CD14-positive monocyte (primary cell): ENCODE data around the gene SCIN. TPM values are rescaled to one million over a fixed set of nuclear protein-coding genes. Genes with fewer than 3 reads are reported as not detected.
"Not testable (repeated sequence)": the region's sequence is repeated elsewhere in the genome, so short reads cannot be mapped to it uniquely, and the experiment has no call there.

Experiments used
- DNase-seq, 3 donors: peaks; one replicate each; pipeline ENCODE4 v3.0.0-alpha.2; 2011 to 2022
- H2AFZ ChIP-seq: 2 replicates; pipeline ENCODE4 v1.6.0; 2012; ENCODE audit warnings: mild to moderate bottlenecking, low read depth, low read length, inconsistent platforms; ENCODE audit not compliant: insufficient read depth, poor library complexity, severe bottlenecking
- H3K27ac ChIP-seq, 2 donors: 1 replicate in 1 of 2; 2 replicates in 1 of 2; pipeline ENCODE4 v1.5.1; 2012 to 2013; ENCODE audit warnings: low read length in 2 of 2, control low read depth in 1 of 2, inconsistent platforms in 1 of 2, low read depth in 1 of 2, mild to moderate bottlenecking in 1 of 2
- H3K27me3 ChIP-seq, 2 donors: one replicate each; pipeline versions ENCODE4 v1.6.0 to v1.6.1; 2011 to 2013; ENCODE audit warnings: low read length in 2 of 2; ENCODE audit not compliant: control insufficient read depth in 2 of 2, insufficient read depth in 2 of 2
- H3K36me3 ChIP-seq, 2 donors: replicated peaks in 1 of 2; 1 replicate in 1 of 2; 2 replicates in 1 of 2; pipeline versions ENCODE4 v1.5.1 to v1.6.1; 2012 to 2013; ENCODE audit warnings: low read length in 2 of 2, control low read depth in 1 of 2, inconsistent platforms in 1 of 2, mild to moderate bottlenecking in 1 of 2; ENCODE audit not compliant: insufficient read depth in 2 of 2, control insufficient read depth in 1 of 2
- H3K4me1 ChIP-seq, 2 donors: 1 replicate in 1 of 2; 2 replicates in 1 of 2; pipeline versions ENCODE4 v1.5.1 to v1.6.1; 2012 to 2013; ENCODE audit warnings: low read length in 2 of 2, control low read depth in 1 of 2, inconsistent platforms in 1 of 2, mild to moderate bottlenecking in 1 of 2, moderate library complexity in 1 of 2; ENCODE audit not compliant: insufficient read depth in 2 of 2, control insufficient read depth in 1 of 2
- H3K4me2 ChIP-seq: replicated peaks from 2 replicates; pipeline ENCODE3; 2012; ENCODE audit warnings: low read length, moderate library complexity, mild to moderate bottlenecking; ENCODE audit not compliant: poor library complexity, severe bottlenecking; ENCODE audit errors: extremely low read depth
- H3K4me3 ChIP-seq, 3 experiments: fragments of 200-600 bp in 1 of 3; sonication (generic) in 1 of 3; replicated peaks in 1 of 3; 1 replicate in 2 of 3; 2 replicates in 1 of 3; pipeline ENCODE4 v1.5.1; 2011 to 2013; ENCODE audit warnings: low read length in 3 of 3, mild to moderate bottlenecking in 3 of 3, control low read depth in 2 of 3, low read depth in 2 of 3, inconsistent platforms in 1 of 3, moderate library complexity in 1 of 3
- H3K79me2 ChIP-seq: 2 replicates; pipeline ENCODE4 v1.6.0; 2012; ENCODE audit warnings: mild to moderate bottlenecking, control low read depth, inconsistent platforms, low read length, moderate library complexity; ENCODE audit not compliant: insufficient read depth
- H3K9ac ChIP-seq: 2 replicates; pipeline ENCODE4 v1.6.0; 2017; ENCODE audit warnings: low read length, mild to moderate bottlenecking; ENCODE audit not compliant: insufficient read depth, poor library complexity, severe bottlenecking
- H3K9me3 ChIP-seq, 2 donors: replicated peaks in 1 of 2; 1 replicate in 1 of 2; 2 replicates in 1 of 2; pipeline versions ENCODE4 v1.5.1 to v1.6.1; 2012 to 2013; ENCODE audit warnings: low read length in 2 of 2, control low read depth in 1 of 2; ENCODE audit not compliant: control insufficient read depth in 1 of 2, insufficient read depth in 1 of 2
- H4K20me1 ChIP-seq: 2 replicates; pipeline ENCODE4 v1.6.0; 2012; ENCODE audit warnings: mild to moderate bottlenecking, low read length, control low read depth, moderate library complexity; ENCODE audit not compliant: insufficient read depth
- H3K27ac Mint-ChIP-seq, 7 donors: one replicate each; pipeline ENCODE4 v1.8.0; 2020; ENCODE audit warnings: mild to moderate bottlenecking in 7 of 7, mixed read lengths in 7 of 7, moderate library complexity in 6 of 7, inconsistent platforms in 2 of 7
- H3K27me3 Mint-ChIP-seq, 3 donors: one replicate each; pipeline ENCODE4 v1.8.0; 2021 to 2022; ENCODE audit warnings: low read depth in 3 of 3, mild to moderate bottlenecking in 3 of 3, mixed read lengths in 3 of 3, moderate library complexity in 3 of 3, inconsistent platforms in 1 of 3
- H3K36me3 Mint-ChIP-seq, 2 donors: one replicate each; pipeline ENCODE4 v1.8.0; 2020; ENCODE audit warnings: mixed read lengths in 2 of 2, inconsistent platforms in 1 of 2, mild to moderate bottlenecking in 1 of 2
- H3K4me1 Mint-ChIP-seq: one replicate; pipeline ENCODE4 v1.8.0; 2020; ENCODE audit warnings: mild to moderate bottlenecking, mixed read lengths
- H3K4me3 Mint-ChIP-seq, 2 donors: one replicate each; pipeline ENCODE4 v1.8.0; 2020; ENCODE audit warnings: mild to moderate bottlenecking in 2 of 2, mixed read lengths in 2 of 2, moderate library complexity in 1 of 2
- H3K9me3 Mint-ChIP-seq, 7 donors: one replicate each; pipeline ENCODE4 v1.8.0; 2020 to 2022; ENCODE audit warnings: mixed read lengths in 7 of 7, mild to moderate bottlenecking in 6 of 7, moderate library complexity in 6 of 7, inconsistent platforms in 2 of 7
- CTCF ChIP-seq: fragments of 200-600 bp; IDR thresholded peaks from one replicate; pipeline ENCODE4 v1.8.0; 2022; ENCODE audit warnings: antibody characterized with exemption, mild to moderate bottlenecking
- WGBS: methylation state at CpG from one replicate; pipeline ENCODE4 v1.1.5; 2013; ENCODE audit warnings: missing lambda C conversion rate; ENCODE audit not compliant: insufficient coverage; 5-methylcytosine and 5-hydroxymethylcytosine counted together
- intact Hi-C, 2 donors: fragments of 100-400 bp; cut with micrococcal nuclease; formaldehyde crosslinking; loops; one replicate each; pipeline versions ENCODE4 v1.15.0 to v1.15.1; 2023
- polyA plus RNA-seq, 3 donors: library from polyadenylated mRNA; depleted of rRNA in 1 of 3; unstranded in 2 of 3; stranded (reverse) in 1 of 3; fragments of 300-500 nt in 2 of 3; fragments of >200 nt in 1 of 3; fragmentation: Illumina TruSeq in 2 of 3; gene quantifications; 1 replicate in 2 of 3; 2 replicates in 1 of 3; pipeline ENCODE4 v1.2.3, GENCODE V29; 2012 to 2021

The SCIN gene
- polyA plus RNA-seq, 3 donors: 0.08 TPM; not detected in 2

GRCh38 chr7:12689451-12689850, 118.9 kb downstream of the SCIN start:
- Mint-ChIP-seq H3K27ac (no peak overlapping the region), H3K36me3 (peaks cover 9% of the 10 kb centered on the region in 2 donors), H3K4me1 (peaks cover 35% of the 10 kb centered on the region), H3K9me3 (peaks cover 0 to 3% (median 0%) of the 10 kb centered on the region in 7 donors), H3K27me3 (peaks cover 0 to 5% (median 1%) of the 10 kb centered on the region in 3 donors), H3K4me3 (no peak overlapping the region)
- Histone ChIP-seq H3K27ac (no peak overlapping the region), H3K79me2 (peaks cover 20% of the 10 kb centered on the region), H3K27me3 (no peaks in the 10 kb centered on the region), H3K4me3 (no peak overlapping the region), H3K4me2 (no peak overlapping the region), H2AFZ (no peak overlapping the region), H3K36me3 (no peaks in the 10 kb centered on the region), H3K9me3 (no peaks in the 10 kb centered on the region), H3K4me1 (peaks cover 13 to 23% of the 10 kb centered on the region in 2 donors), H3K9ac (no peak overlapping the region), H4K20me1 (no peaks in the 10 kb centered on the region)
- intact Hi-C loops: loop anchor here (5.0 to 10.0 kb wide), 3 partner anchors 52 to 195 kb away; no protein-coding TSS in a partner anchor
- WGBS: no CpG with 5 or more reads among the region's 2 CpGs
- no peak for TF ChIP-seq CTCF
- DNase-seq: no peak

GRCh38 chr7:12690041-12690878, 119.7 kb downstream of the SCIN start:
- H3K27ac Mint-ChIP-seq: no peak overlapping the region

GRCh38 chr7:12691388-12691787, 120.9 kb downstream of the SCIN start:
- H3K36me3 ChIP-seq, H4K20me1 ChIP-seq, H3K4me2 ChIP-seq, H3K36me3 Mint-ChIP-seq, DNase-seq, H3K4me3 ChIP-seq, H3K27me3 ChIP-seq, H3K27ac Mint-ChIP-seq, H3K27me3 Mint-ChIP-seq, H3K27ac ChIP-seq, intact Hi-C loops, H2AFZ ChIP-seq, H3K9ac ChIP-seq, H3K9me3 Mint-ChIP-seq, H3K9me3 ChIP-seq, H3K4me3 Mint-ChIP-seq: not testable (repeated sequence)
- H3K79me2 ChIP-seq: peaks cover 20% of the 10 kb centered on the region
- H3K4me1 Mint-ChIP-seq: peaks cover 24% of the 10 kb centered on the region
- peaks cover 7 to 12% of the 10 kb centered on the region in 2 donors for H3K4me1 ChIP-seq
- no CpG with 5 or more reads among the region's 3 CpGs for WGBS

More at GRCh38 chr7:12690041-12690878, 119.7 kb downstream of the SCIN start:
- no CpG with 5 or more reads among the region's 1 CpG for WGBS
- Histone ChIP-seq H3K79me2 (peaks cover 20% of the 10 kb centered on the region), H3K4me3 (no peak overlapping the region), H3K27me3 (no peaks in the 10 kb centered on the region), H3K36me3 (no peaks in the 10 kb centered on the region), H3K4me1 (peaks cover 13 to 22% of the 10 kb centered on the region in 2 donors), H4K20me1 (no peaks in the 10 kb centered on the region), H3K27ac (no peak overlapping the region), H3K9ac (no peak overlapping the region), H3K4me2 (no peak overlapping the region), H3K9me3 (no peaks in the 10 kb centered on the region), H2AFZ (no peak overlapping the region)
- peaks cover 0 to 5% (median 0%) of the 10 kb centered on the region in 3 donors for H3K27me3 Mint-ChIP-seq
- intact Hi-C loops: no loop called here
- H3K4me1 Mint-ChIP-seq: peaks cover 34% of the 10 kb centered on the region
- H3K36me3 Mint-ChIP-seq: peaks cover 9% of the 10 kb centered on the region in 2 donors
- no peak for TF ChIP-seq CTCF
- H3K9me3 Mint-ChIP-seq: peaks cover 0 to 3% (median 0%) of the 10 kb centered on the region in 7 donors
- DNase-seq: no peak
- H3K4me3 Mint-ChIP-seq: no peak overlapping the region
